Mesodermal cell (in vitro differentiated cells): ENCODE results near the gene AUTS2.

Experiments
- H3K27ac ChIP-seq: 2 replicates; pipeline ENCODE4 v1.7.0; 2013; ENCODE audit warnings: mild to moderate bottlenecking, low read depth, low read length, moderate library complexity; ENCODE audit not compliant: severe bottlenecking
- H3K36me3 ChIP-seq: 2 replicates; pipeline ENCODE4 v1.7.1; 2013; ENCODE audit warnings: mild to moderate bottlenecking, low read length, moderate library complexity; ENCODE audit not compliant: control insufficient read depth, insufficient read depth
- H3K4me1 ChIP-seq: one replicate; pipeline ENCODE4 v1.7.1; 2013; ENCODE audit warnings: mild to moderate bottlenecking, low read length; ENCODE audit not compliant: insufficient read depth, control insufficient read depth, poor library complexity, severe bottlenecking
- H3K4me3 ChIP-seq: 2 replicates; pipeline ENCODE4 v1.7.0; 2013; ENCODE audit warnings: low read length, control low read depth, mild to moderate bottlenecking; ENCODE audit not compliant: insufficient read depth, poor library complexity, severe bottlenecking; ENCODE audit errors: extremely low read depth
- H3K9me3 ChIP-seq: 2 replicates; pipeline ENCODE4 v1.7.1; 2013; ENCODE audit warnings: mild to moderate bottlenecking, low read length, moderate library complexity; ENCODE audit not compliant: control insufficient read depth
- WGBS, 2 experiments: methylation state at CpG; one replicate each; pipeline ENCODE4 v1.1.5; 2013; ENCODE audit warnings: missing lambda C conversion rate in 2 of 2; ENCODE audit not compliant: insufficient coverage in 2 of 2; 5-methylcytosine and 5-hydroxymethylcytosine counted together

AUTS2 gene

DNA sequence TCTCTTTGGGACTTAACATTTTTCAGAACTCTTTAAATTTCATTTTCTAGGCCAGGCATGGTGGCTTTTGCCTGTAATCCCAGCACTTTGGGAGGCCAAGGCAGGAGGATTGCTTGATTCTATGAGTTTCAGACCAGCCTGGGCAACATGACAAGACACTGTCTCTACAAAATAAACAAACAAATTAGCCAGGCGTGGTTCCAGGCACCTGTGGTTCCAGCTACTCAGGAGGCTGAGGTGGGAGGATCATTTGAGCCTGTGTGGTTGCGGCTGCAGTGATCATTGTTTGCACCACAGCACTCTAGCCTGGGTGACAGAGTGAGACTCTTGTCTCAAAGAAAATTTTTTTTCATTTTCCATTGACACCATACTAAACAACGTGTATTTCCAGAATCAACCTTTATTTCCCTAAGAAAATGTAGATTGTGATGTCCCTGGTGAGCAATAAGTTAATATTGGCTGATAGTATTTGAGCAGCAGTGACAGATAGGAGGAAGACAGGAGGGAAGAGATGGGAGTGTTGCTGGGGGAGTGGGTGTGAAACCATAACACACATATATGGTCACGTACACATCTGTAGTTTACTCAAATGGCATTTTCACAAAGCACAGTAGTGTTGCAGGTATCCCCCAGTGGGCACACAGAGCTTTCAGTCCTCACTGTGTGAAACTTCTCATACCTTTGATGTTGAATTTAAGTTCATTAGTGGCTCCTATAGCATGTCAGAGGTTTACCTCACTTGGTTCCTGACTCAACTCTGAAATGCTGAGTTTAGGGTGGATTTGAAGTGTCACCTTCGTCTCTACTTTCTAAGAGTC lies 205.6 kb downstream of the AUTS2 start:
- peaks cover 47% of the 10 kb centered on the region for H3K4me1 ChIP-seq
- H3K36me3 ChIP-seq = no peaks in the 10 kb centered on the region
- 100% methylated on average over 2 of the region's 5 CpGs; no CpG with 5 or more reads in 1 of the 2 experiments for WGBS, 2 experiments
- no peaks in the 10 kb centered on the region for H3K9me3 ChIP-seq
- no peak overlapping the region for H3K4me3 ChIP-seq
- H3K27ac ChIP-seq = no peak overlapping the region

DNA sequence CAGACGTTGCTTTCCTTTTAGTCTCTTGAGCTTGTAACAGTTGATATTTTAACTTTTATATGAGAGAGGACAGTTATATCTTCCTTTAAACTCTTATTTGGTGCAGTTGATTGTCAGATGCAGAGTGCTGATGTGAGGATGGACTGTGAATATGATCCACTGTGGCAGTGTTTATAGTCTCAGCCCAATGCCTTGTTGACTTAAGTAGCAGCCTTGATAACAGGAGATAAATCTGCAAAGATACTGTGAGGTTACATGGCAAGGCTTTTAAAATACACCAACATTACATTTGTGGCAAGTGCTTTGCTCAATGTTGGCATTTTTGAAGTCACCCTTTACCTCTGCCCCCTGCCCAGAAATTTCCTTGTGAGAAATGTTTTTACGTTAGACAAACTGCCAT lies 206.7 kb downstream of the AUTS2 start:
- H3K4me3 ChIP-seq = no peak overlapping the region
- H3K36me3 ChIP-seq = no peaks in the 10 kb centered on the region
- peaks cover 39% of the 10 kb centered on the region for H3K4me1 ChIP-seq
- H3K27ac ChIP-seq = no peak overlapping the region
- no peaks in the 10 kb centered on the region for H3K9me3 ChIP-seq
- 89% methylated on average over 1 of the region's 2 CpGs; no CpG with 5 or more reads in 1 of the 2 experiments for WGBS, 2 experiments

DNA sequence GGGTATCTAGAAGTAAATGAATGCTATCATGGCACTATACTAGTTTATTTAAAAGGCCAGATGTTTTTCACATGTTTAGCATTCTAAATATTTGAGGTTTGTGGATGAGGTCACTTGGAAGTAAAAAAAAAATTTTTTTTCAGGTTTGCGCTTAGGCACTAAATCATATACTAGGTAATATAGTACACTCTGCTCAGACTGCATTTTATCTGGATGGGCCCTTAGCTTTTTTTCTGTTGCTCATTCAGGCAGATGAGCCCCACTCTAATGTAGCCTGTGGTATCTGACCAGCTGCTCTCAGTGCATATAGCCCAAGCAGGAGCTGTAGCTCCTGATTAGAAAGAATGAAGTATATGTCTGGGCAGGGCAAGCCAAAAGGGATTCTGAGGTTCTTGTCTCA lies 210.1 kb downstream of the AUTS2 start:
- whole genome bisulfite sequencing, 2 experiments = no CpG with 5 or more reads among the region's 1 CpG

DNA sequence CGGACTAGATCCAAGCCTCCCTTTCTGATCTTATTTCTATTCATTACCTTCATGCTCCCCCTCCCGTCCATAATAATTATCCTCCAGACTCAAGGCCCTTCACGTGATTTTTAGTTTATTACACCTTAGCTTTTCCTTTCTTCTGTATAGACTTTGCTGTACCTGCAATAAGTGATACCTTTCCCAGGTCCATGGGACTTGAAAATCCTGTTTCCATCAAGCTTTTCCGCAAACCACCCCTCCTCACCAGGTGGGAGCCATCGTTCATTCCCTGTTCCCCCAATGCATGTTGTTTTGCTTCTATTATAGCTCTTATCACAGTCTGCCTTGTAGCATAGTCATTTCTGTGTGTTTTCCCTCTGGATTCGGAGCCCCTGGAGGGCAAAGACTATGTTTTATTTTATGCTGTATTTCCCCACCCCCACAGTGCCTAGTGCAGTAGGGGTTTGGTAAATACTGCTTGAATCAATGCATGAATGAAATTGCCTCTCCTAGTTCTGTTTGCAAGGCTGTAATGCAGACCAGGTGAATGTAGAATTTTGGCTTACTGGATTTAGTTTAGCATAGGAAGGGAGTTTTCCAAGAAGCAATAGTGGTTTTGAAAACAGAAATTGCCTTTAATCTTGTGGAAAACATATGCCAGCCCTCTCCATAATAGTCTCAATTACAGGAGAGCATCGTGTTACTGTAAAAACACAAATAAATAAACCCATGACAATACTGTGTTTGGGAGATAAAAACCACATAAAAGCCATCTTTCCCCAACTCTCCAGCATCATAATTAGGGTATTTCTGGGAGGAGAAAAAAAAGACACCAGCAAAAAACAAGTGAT lies 213.4 kb downstream of the AUTS2 start:
- Histone ChIP-seq H3K9me3 (no peaks in the 10 kb centered on the region), H3K27ac (no peak overlapping the region), H3K36me3 (no peaks in the 10 kb centered on the region), H3K4me3 (no peak overlapping the region), H3K4me1 (peaks cover 15% of the 10 kb centered on the region)
- 89% methylated on average over 5 to 6 of the region's 7 CpGs for WGBS, 2 experiments

More for the DNA sequence above, 210.1 kb downstream of the AUTS2 start:
- no peaks in the 10 kb centered on the region for H3K9me3 ChIP-seq
- H3K4me3 ChIP-seq = no peak overlapping the region
- H3K27ac ChIP-seq = no peak overlapping the region
- H3K36me3 ChIP-seq = no peaks in the 10 kb centered on the region
- peaks cover 8% of the 10 kb centered on the region for H3K4me1 ChIP-seq

DNA sequence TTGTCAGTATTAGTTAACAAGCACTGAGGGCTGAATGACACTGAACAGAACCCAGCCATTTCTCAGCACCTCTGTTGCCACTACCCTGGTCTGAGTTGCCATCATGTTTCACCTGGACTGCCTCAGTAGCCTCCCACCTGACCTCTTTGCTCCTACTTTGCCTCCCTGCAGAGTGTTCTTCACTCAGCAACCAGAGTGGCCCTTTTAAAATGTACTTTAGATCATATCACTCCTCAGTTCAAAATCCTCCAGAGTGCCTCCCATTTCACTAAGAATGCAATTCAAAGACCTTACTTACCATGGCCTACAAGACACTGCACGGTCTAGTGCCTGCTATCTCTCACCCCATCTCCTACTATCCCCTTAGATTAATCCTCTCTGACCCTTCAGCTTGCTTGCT lies 214.5 kb downstream of the AUTS2 start:
- 82 to 88% methylated on average over 1 of the region's 1 CpG for WGBS, 2 experiments
- peaks cover 23% of the 10 kb centered on the region for H3K4me1 ChIP-seq
- no peaks in the 10 kb centered on the region for H3K9me3 ChIP-seq
- no peaks in the 10 kb centered on the region for H3K36me3 ChIP-seq
- no peak overlapping the region for H3K27ac ChIP-seq
- H3K4me3 ChIP-seq = no peak overlapping the region

DNA sequence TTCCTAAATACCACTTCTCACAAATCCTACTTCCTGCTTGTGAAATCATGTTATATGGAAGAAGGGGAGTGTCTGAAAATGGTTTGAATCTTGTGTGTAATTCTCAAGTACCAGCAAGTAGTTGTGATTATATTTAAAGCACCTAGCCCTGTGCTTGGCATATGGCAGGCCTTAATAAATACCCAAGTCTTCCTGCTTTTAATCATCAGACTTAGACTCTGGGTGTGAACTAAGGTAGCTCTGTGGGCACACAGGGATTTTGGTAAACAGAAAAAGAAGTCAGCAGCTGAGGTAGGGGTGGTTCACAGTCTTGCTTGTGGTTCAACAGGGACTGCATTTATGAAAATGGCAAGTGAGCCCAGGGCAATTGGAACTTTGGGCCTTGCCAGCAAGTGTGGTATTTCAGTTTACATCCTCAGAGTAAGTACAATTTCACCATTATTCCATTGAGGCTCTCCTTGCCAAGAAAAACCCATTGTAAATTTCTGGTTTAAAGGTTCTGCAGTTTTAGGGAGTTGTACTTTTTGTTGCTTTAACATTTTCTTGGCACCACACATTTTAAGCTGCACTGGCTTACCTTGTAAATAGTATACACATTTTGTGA lies 215.5 kb downstream of the AUTS2 start:
- no peak overlapping the region for H3K4me3 ChIP-seq
- H3K4me1 ChIP-seq = peaks cover 23% of the 10 kb centered on the region
- H3K27ac ChIP-seq = no peak overlapping the region
- no peaks in the 10 kb centered on the region for H3K9me3 ChIP-seq
- H3K36me3 ChIP-seq = no peaks in the 10 kb centered on the region

DNA sequence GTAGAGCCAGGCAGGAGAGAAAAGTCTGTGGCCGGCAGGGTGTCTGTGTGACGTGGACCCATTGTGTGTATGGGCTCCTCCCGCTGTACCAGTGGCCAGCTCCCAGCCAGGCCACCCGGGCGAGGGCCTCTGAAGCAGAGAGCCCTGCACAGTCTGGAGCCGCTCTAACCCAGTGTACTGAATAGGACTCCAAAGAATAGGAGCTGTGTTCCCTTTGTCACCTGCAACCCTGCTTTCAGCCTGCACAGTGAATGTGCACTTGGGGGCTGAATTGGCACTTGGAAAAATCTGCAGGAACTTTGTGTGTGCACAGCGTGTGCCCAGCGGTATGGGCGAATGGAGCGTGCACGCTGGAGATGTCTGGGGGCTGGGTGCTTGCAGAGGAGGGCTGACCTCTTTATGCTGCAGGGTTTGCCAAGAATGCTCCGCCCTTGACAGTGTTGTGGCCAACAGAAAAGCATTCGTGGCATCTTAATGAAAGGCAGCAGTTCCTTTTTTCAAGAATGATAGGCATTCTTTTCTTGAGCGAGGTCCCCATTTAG lies 216.2 kb downstream of the AUTS2 start:
- Histone ChIP-seq H3K27ac (no peak overlapping the region), H3K4me3 (no peak overlapping the region), H3K36me3 (no peaks in the 10 kb centered on the region), H3K9me3 (no peaks in the 10 kb centered on the region), H3K4me1 (peaks cover 23% of the 10 kb centered on the region)
- WGBS, 2 experiments = 63 to 66% methylated on average over 13 of the region's 14 CpGs

DNA sequence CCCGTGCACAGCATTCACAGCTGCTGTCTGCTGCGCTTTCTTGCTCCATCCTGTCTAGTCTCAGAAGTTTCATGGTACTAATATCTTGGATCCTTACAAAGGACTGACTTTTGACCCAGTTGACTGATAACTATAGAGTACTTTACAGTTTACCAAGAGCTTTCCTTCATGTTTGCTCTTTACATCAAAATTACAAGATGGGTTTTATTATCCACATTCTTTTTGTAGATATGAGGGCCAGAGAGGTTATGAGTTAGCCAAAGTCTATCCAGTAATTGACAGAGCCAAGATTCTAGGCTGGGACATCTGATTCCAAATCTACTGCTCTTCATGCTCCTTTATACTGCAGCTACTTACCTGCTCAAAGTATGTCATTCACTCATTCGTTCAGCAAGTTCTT lies 218.2 kb downstream of the AUTS2 start:
- Histone ChIP-seq H3K27ac (no peak overlapping the region), H3K4me3 (no peak overlapping the region), H3K36me3 (no peaks in the 10 kb centered on the region), H3K9me3 (no peaks in the 10 kb centered on the region), H3K4me1 (peaks cover 23% of the 10 kb centered on the region)
- 83 to 94% methylated on average over 2 to 3 of the region's 3 CpGs for WGBS, 2 experiments

DNA sequence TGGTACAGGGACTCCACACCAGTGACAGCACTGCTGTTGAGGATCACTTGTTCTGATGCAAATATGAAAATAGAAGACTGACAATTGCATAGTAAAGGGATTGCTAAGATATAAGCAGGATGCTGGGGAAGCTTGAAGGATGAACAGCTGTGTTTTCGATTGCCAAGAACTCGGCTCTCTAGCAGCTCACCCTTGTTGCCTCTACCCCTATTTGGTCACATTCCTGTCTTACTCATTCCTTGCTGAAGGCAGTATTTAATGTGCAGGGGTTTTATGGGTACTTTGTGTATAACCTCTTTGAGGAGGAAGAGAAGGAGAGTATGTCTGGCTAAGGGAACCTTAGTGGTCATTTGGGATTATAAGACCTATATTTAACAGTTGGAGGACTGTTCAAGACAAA lies 218.8 kb downstream of the AUTS2 start:
- Histone ChIP-seq H3K4me3 (no peak overlapping the region), H3K9me3 (no peaks in the 10 kb centered on the region), H3K27ac (no peak overlapping the region), H3K4me1 (peaks cover 23% of the 10 kb centered on the region), H3K36me3 (no peaks in the 10 kb centered on the region)
- WGBS, 2 experiments = 80% methylated on average over 1 of the region's 2 CpGs; no CpG with 5 or more reads in 1 of the 2 experiments

DNA sequence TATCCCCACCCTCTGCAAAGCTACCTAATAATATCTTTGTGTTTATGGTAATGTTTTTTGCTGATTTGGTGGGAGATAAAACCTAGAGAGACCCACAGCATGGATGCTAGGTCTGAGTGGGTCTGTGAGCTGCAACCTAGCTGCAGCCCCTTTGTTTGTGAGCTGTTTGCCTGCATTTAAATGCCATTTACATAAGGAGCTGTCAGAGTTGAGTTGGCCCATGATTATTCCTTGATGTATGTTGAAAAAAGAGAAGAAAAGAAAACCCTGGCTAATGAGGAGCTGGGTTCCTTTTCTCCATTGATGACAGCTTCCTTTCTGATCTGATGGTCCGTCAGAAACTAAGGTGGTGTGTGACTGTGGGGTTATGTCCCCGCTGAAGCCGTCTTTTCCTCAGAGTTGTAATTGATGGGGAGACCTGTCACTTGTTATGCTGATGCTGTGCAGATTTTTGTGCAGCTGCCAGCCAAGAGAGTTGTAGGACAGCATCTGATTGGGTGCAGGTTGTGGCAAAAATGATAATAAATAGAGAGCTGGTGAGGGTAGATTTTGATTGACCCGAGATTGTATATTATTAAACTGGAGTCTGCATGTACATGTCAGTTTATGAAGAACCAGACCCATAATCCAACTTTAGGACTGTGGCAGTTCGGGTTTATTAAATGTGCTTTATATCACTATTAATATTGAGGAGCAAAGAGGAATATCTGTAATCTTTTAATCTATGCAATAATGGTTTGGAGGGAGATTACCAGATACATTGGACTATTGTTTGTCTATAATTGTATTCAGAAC lies 219.8 kb downstream of the AUTS2 start:
- H3K4me3 ChIP-seq = no peak overlapping the region
- 100% methylated on average over 1 of the region's 5 CpGs; no CpG with 5 or more reads in 1 of the 2 experiments for WGBS, 2 experiments
- no peaks in the 10 kb centered on the region for H3K36me3 ChIP-seq
- no peaks in the 10 kb centered on the region for H3K9me3 ChIP-seq
- H3K27ac ChIP-seq = no peak overlapping the region
- peaks cover 23% of the 10 kb centered on the region for H3K4me1 ChIP-seq
